Stimulated activated CD4-positive, alpha-beta T cell treated with anti-CD3 and anti-CD28 coated beads, Interleukin-12 subunit alpha, Interleukin-12 subunit beta, amount 100 ng/mL, for 24 hours (primary cell): ENCODE results near the gene UNC5C.

Experiments used
- DNase-seq, 2 experiments: peaks; one replicate each; pipeline ENCODE4 v3.0.0-alpha.2; 2020; ENCODE audit warnings: low read depth in 2 of 2

UNC5C gene

GRCh38 chr4:95220205-95221175 lies 328.3 kb downstream of the UNC5C start:
- DNase-seq, result no peak

GRCh38 chr4:95219109-95219508 lies 329.7 kb downstream of the UNC5C start:
- DNase-seq, result no peak

GRCh38 chr4:95217197-95217596 lies 331.6 kb downstream of the UNC5C start:
- no peak for DNase-seq

GRCh38 chr4:95216636-95217035 lies 332.1 kb downstream of the UNC5C start:
- no peak for DNase-seq

GRCh38 chr4:95215991-95216605 lies 332.7 kb downstream of the UNC5C start:
- DNase-seq, result no peak

GRCh38 chr4:95215043-95215442 lies 333.7 kb downstream of the UNC5C start:
- no peak for DNase-seq

- no peak for DNase-seq
These were observed 334.4 kb downstream of the UNC5C start for GRCh38 chr4:95214408-95214807.

GRCh38 chr4:95213366-95213765 lies 335.4 kb downstream of the UNC5C start:
- no peak for DNase-seq

- no peak for DNase-seq
These were observed 336.1 kb downstream of the UNC5C start for GRCh38 chr4:95212692-95213091.

GRCh38 chr4:95209927-95210326 lies 338.8 kb downstream of the UNC5C start:
- DNase-seq, result no peak

GRCh38 chr4:95204873-95205272 lies 343.9 kb downstream of the UNC5C start:
- no peak for DNase-seq

- no peak for DNase-seq
These were observed 344.4 kb downstream of the UNC5C start for GRCh38 chr4:95204267-95204844.

GRCh38 chr4:95198961-95199360 lies 349.8 kb downstream of the UNC5C start:
- DNase-seq, result no peak

- DNase-seq, result no peak
These were observed 351.4 kb downstream of the UNC5C start for GRCh38 chr4:95197353-95197752.

- no peak for DNase-seq
These were observed 355.2 kb downstream of the UNC5C start for GRCh38 chr4:95193391-95194224.

- DNase-seq, result no peak
These were observed 357.2 kb downstream of the UNC5C start for GRCh38 chr4:95191537-95191936.

- DNase-seq, result no peak
These were observed 357.9 kb downstream of the UNC5C start for GRCh38 chr4:95190751-95191436.

GRCh38 chr4:95188701-95189370 lies 359.9 kb downstream of the UNC5C start:
- DNase-seq, result no peak

- DNase-seq, result no peak
These were observed 362.1 kb downstream of the UNC5C start for GRCh38 chr4:95186666-95187065.

GRCh38 chr4:95183656-95184408 lies 364.9 kb downstream of the UNC5C start:
- DNase-seq, result no peak
